Middle frontal gyrus (tissue), 1 donor: ENCODE results near the gene ZCCHC9.
"Not testable (repeated sequence)": the region's sequence is repeated elsewhere in the genome, so short reads cannot be mapped to it uniquely, and the experiment has no call there.

ENCODE experiments used
- DNase-seq: peaks from one replicate; pipeline ENCODE4 v3.0.0-alpha.2; 2015; ENCODE audit warnings: low spot score; ENCODE audit errors: extremely low spot score

Gene ZCCHC9

GRCh38 chr5:81301271-81302015, at the start of gene ZCCHC9:
Gene ZCCHC9, plus strand, starts transcription at chr5:81301587. Its CDS starts 3,171 bp downstream, at chr5:81304758.
- DNase-seq = peak; percentile 96

DNA sequence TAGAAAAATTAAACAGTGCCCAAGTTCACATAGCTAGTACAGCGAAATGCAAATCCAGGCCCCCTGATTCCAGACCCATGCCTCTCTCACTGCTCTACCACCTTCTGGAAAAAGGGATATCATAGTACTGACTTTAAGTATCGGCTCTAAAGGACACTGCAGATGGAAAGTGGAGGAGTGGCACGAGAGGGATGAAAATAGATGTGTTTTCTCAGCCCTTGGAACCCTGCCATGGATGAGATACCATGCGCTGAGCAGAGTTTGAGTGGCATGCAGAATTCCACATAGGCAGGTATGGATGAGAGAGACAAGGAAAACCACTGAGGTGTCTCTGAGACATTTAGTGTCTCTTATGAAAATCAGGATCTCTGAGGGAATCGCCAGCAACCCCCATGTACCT, 49.5 kb upstream of the ZCCHC9 start:
- no peak for DNase-seq

- DNase-seq = no peak
Measured at GRCh38 chr5:81252904-81253303, 48.5 kb upstream of the ZCCHC9 start.

DNA sequence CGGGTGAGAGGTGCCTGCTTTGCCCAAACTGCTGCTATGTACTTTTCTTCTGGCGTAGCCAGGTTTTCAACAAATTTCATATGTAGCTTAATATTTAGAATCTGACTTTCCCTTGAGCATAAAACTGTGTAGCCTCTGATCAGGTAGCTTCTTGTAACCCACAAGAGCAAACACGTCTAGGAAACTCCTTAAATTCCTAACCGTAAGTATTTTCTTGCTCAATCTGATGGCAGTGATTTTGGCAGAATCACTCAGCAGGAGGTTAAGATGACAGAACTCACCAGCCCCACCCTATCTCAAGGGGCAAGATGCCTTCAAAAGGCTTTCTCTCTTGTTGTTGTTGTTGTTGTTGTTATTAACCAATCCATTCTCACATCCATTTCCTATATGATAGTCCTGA, 47.5 kb upstream of the ZCCHC9 start:
- DNase-seq = no peak

DNA sequence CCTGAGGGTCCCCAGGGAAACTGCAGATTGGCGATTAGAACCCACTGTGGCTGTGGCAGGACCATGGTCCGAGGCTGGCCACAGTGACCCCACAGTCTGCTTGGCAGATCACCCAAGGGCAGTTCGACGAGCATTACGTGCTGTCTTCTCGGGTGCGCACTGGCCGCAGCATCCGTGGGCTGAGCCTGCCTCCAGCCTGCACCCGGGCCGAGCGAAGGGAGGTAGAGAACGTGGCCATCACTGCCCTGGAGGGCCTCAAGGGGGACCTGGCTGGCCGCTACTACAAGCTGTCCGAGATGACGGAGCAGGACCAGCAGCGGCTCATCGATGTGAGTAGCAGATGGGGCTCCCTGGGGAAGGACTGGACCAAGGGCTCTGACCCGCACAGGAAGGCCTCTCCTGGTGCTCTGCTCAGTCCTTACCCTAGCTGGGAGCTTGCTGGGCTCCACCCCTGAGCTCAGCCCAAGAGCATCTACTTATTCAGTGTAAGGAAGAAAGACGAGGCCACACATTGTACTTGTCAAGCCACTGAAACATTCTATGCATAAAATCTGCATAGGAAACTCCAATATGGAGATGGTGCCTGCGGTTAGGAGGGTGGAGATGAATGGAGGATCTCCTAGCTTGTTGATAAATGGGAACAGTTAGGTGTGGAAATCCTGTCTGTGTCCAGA, 46.4 kb upstream of the ZCCHC9 start:
- no peak for DNase-seq

DNA sequence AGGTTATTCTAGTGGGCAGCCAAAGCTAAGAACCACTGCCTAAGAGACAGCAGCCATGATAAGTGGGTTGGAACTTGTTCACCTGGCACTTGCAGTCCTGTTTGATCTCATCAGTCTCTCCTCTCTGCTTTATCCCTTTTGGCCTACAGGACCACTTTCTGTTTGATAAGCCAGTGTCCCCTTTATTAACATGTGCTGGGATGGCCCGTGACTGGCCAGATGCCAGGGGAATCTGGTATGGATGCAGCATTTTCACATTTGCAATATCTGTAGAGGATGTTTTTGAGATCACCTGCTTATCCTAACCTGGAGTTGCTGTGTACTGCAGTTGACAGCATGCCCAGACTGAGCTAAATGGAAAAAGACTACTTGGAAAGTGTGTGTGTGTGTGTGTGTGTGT, 44.6 kb upstream of the ZCCHC9 start:
- no peak for DNase-seq

DNA sequence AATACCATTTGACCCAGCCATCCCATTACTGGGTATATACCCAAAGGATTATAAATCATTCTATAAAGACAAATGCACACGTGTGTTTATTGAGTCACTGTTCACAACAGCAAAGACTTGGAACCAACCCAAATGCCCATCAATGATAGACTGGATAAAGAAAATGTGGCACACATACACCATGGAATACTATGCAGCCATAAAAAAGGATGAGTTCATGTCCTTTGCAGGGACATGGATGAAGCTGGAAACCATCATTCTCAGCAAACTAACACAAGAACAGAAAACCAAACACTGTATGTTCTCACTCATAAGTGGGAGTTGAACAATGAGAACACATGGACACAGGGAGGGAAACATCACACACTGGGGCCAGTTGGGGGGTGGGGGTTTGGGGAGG, 38.6 kb upstream of the ZCCHC9 start:
- DNase-seq = not testable (repeated sequence)

DNA sequence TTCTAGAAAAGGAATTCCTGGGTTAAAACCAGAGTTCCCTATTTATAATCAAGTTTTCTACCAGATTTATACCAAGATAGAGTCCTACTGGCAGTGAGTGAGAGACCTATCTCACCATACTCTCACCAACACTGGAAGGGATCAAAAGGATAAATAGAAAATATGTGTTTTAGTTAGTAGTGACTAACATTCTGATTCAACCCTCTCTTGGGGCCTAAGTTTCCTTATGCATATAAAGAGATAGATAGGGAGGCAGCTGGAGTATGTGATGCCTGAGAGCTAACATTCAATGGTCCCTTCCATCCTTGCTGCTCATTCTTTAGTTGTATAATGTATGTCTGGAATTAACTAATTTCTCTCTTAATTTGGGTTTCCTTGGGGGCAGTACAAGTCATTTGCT, 36.3 kb upstream of the ZCCHC9 start:
- DNase-seq = no peak

DNA sequence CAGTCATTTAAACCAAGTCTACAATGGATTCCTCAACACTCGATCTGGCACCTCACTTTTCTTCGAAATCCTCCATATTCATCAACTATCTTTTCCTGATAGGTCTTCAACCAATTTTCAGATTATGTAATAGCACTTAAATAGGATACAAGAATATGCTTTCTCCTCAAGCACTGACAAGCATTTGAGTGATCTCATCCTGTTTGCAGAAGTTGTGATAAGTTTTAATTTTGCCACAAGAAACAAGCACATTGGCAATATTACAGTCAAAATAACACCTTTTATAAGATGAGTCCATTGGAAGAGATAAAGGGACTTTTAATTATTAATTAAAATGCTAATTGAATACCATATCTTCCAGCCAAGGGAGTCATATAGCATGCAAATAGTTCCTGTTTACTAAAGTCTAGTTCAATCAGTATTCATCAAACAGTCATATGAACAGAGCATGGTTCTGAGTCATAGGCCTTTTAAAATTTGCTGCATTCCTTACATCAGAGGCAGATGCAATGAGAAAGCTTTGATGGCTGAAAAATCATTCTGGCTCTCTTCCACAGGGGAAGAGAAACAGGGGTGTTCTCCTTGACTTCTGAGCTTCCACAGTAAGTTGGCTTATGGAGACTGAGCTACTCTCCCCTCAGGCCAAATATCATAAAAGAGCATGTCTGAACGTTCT, 32.7 kb upstream of the ZCCHC9 start:
- DNase-seq = no peak

DNA sequence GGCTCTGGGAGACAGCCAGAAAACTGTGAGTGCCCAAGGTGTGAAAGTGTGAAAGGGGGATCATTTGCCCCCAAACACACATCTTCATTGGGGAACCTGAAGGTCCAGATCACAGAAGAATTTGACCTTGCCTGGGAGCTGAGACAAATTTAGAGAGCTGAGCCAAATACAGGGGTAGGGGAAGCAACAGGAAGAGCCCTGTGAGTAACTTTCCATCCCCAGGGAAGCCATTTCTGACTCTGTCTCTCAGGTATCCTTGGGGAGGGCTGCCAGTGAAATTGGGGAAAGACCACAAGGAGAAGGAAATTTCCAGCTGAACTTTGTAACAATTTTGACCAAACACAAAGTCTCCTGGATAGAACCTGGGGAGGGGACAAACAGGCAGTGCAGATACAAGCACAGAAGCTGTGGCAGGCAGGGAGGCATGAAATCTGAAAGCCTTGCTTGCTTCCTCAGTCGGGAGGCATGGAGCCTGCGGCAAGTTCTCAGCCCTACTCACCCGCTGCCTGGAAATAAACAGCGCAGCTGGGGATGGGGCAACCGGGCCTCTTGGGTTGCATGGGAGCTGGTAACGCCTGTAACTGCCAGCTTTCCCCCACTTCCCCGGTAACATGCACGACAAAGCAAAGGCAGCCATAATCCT, 31.5 kb upstream of the ZCCHC9 start:
- DNase-seq = no peak

DNA sequence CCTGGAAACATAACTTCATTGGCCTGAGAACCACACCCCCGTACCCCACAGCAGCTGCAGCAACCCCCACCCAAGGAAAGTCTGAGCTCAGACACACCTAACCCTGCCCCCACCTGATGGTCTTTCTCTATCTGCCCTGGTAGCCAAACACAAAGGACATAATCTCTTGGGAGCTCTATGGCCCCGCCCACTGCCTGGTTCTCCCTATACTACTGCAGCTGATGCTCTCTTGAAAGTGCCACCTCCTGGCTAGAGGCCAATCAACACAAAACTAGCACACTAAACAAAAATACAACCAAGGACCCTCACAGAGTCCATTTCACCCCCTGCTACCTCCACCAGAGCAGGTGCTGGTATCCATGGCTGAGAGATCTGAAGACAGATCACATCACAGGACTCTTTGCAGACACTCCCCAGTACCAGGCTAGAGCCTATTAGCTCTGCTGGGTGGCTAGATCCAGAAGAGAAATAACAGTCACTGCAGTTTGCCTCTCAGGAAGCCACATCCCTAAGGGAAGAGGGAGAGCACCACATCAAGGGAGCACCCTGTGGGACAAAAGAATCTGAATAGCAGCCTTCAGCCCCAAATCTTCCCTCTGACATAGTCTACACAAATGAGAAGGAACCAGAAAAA, 30.9 kb upstream of the ZCCHC9 start:
- not testable (repeated sequence) for DNase-seq

DNA sequence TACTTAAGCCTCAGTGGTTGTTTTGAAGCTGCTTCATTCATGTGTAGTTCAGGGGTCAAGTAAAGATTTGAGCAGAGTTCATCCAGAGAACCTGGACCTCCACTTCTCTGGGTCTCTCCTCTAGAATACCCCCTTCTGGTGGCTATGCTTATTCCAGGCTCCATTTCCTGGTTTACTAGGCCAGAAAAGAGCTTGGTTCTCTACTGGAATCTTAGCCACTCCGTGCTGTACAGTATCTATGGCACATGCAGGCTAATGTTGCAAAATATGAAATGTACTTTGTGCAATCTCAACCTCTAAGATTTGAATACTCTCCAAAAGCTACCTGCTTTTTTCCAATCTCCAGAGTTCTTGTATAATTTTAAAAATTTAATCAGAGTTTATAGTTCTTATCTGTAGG, 17.4 kb upstream of the ZCCHC9 start:
- DNase-seq = no peak

DNA sequence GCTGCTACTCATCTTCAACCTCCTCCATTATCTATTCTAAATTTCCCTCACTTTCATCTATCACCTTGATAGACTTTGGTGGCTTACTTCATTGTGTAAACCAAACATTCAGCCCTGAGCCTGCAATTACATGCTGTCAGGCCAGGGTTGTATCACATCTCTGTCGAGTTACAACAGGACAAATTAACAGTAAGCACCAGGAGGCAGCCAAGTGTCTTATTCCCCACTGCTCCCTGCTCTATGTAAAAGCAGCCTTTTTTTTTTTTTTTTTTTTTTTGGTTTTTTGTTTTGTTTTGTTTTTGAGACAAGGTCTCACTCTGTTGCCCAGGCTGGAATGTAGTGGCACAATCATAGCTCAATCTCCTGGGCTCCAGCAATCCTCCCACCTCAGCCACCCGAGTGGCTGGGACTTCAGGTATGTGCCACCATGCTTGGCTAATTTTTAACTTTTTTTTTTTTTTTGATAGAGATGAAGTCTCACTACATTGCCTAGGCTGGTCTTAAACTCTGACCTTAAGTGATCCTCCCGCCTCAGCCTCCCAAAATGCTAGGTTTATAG, 15.2 kb upstream of the ZCCHC9 start:
- no peak for DNase-seq

DNA sequence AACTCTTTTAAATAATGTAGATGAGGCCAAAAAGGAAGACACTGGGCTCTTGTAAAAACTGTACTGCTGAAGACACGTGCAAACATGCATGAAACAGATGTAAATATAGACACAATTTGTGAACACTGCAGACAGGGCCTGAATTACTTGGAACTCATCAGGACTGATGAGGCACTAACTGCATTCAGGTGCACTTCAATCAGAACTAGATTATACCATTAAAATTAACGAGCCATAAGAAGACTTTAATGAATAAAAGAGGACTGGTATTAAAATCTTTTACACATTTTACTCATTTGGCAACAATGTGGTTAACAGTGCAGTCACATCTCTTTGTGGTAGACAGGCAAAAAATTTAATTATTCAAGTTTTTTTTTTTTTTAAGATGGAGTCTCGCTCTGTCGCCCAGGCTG, 13.4 kb upstream of the ZCCHC9 start:
- DNase-seq = no peak

- DNase-seq = no peak
Measured at GRCh38 chr5:81290146-81290545, 11.2 kb upstream of the ZCCHC9 start.

DNA sequence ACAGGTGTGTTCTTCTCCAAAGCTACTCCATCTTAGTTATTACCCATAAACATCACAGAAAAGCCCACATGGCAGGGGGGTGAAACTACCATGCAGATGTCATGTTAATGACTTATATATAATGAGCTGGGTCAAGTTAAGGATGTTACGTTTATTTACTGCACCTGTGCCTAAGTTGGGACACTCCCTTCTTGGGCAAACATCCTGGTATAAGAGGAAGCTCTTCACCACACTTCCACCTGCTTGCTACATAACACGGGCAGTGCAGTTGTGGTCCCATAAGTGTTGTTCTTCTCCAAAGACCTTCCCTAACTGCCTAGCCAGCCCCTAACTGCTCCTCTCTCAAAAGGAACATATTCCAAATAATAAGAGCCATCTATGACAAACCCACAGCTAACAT, 9.3 kb upstream of the ZCCHC9 start:
- no peak for DNase-seq

GRCh38 chr5:81294021-81294420, 7.4 kb upstream of the ZCCHC9 start:
- DNase-seq = not testable (repeated sequence)

DNA sequence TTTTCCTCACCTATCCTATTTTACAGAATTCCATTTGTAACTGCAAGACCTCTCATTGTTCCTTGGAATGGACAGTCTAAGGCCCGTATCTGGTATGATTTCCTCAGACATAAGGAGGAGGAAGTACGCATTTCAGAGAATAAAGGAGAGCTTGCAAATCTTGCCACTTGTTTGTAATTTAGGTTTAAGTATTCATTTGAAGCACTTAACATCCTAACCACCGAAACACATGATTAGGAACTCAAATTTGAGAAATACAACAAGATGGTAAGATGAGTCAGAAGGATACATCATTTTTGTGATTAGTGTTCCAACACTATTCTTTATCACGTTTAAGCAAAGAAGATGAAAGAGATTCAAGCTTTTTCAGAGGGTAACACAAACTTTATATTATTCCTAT, 3.9 kb upstream of the ZCCHC9 start:
- DNase-seq = no peak

GRCh38 chr5:81300921-81301270, 491 bp upstream of the ZCCHC9 start:
- DNase-seq = no peak

DNA sequence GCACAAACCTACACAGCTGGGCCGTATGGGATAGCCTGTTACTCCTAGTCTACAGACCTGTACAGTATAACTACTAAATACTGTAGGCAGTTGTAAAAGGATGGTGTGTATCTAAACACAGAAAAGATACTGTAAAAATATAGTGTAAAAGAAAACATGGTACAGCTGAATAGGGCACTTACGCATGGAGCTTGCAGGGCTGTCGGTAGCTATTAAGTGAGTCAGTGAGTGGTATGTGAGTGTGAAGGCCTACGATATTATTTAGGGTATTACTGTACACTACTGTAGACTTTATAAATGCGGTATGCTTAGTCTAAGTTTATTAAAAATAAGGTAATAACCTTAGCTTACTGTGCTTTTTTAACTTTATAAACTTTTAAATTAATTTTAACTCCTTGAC, 1.2 kb downstream of the ZCCHC9 start:
- no peak for DNase-seq

- no peak for DNase-seq
Measured at GRCh38 chr5:81303563-81303962, 2.2 kb downstream of the ZCCHC9 start.
